T47D (cell line): ENCODE measurements around the gene ZBTB16.

Experiments used
- DNase-seq, 2 experiments: peaks; one replicate each; pipeline versions ENCODE4 v3.0.0 to v3.0.0-alpha.2; 2011 to 2012; ENCODE audit warnings: low read depth in 1 of 2, low spot score in 1 of 2
- JUND ChIP-seq: IDR thresholded peaks from 2 replicates; pipeline ENCODE4 v1.6.1; 2012; ENCODE audit warnings: low read depth
- in situ Hi-C: cut with HindIII; loops from 2 replicates; pipeline ENCODE4 v1.10.0; 2016; ENCODE audit warnings: low sequenced_read_pairs, low pct_unique_long_range_greater_than_20kb

Gene ZBTB16

DNA sequence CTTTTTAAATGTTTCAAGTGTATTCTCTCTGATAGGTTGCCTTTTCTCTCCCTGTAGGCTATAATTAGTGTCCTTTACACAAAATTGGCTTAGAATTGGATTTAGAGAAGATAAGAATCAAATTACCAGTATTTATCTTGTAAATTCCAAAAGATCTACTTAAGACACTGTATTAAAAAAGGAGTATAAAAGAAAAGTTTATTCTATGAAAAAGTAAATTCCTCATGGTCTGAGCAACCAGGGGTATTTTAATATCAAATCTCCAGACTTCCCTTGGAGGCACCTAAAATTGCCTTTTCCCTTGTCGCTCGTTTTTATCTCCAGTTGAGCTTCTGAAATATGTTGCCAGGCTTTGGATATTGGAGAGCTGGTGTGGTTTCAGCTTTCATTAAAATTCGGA, 36.4 kb downstream of the ZBTB16 start:
- no peak for DNase-seq
- no peak for TF ChIP-seq JUND
- in situ Hi-C loops, result no loop called here

DNA sequence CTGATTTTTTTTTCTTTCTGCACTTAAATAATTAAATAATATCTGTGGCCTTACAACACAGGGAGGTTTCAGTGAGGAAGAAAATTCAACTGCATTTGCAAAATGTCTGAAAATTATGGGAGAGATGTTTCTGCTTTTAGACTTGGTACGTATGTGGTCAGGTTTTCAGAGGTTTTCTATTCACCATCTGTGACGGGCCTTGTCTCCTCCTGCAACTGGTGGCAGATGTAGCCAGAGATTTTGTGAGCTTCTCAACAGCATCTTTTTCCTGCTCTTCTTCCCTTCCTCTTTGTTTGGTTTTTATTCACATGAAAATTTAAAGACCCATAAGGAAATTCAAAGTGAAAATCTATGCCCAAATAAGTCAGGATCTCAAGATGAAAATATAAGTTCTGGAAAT, 38.3 kb downstream of the ZBTB16 start:
- no peak for DNase-seq
- in situ Hi-C loops, result no loop called here
- no peak for TF ChIP-seq JUND

GRCh38 chr11:114098927-114099326, 39.4 kb downstream of the ZBTB16 start:
- in situ Hi-C loops, result no loop called here
- TF ChIP-seq JUND, result no peak
- DNase-seq, result no peak

GRCh38 chr11:114099392-114100178, 40.1 kb downstream of the ZBTB16 start:
- TF ChIP-seq JUND, result no peak
- in situ Hi-C loops, result no loop called here
- no peak for DNase-seq

DNA sequence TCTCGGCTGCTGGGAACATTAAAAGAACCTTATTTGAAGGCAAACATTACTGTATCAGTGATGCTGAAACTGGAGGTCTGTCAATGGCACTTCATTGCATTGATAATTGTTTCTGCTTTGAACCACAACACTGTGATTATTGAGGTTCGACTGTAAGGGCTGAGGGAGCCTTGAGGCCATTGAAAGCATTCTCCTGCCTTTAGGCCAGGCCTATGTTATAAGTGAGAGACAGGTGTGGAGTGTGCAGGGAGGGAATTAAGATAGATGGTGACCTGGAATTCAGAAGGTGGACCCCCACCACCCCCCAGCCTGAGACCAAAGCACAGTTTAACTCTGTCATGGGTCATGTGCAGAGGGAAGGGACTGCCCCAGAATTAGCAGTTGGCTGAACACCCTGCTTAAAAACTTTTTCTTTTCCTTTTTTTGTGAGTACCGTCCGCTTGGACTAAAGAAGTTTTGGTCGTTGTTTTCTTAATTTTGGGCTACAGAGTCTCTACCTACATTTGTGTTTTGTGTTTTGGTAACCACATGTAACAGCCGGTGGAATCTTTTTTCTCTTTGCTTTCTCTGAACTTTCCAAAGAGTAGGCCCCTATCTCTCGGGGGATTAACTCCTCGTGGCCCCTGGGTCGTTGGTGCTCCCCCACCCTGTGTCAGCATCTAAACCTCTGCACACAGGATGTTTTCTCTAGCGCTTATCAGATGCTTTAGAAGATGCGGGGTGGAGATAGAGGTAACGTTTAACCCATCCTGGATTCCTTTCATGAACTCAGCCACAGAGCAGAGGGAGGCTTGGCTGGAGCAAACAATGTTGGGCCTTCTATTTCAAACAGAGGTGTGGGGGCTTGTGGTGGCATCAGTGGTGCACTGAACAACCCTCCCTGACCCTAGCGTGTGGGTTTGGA, 43.7 kb downstream of the ZBTB16 start:
- no peak for TF ChIP-seq JUND
- no peak for DNase-seq
- in situ Hi-C loops, result no loop called here

DNA sequence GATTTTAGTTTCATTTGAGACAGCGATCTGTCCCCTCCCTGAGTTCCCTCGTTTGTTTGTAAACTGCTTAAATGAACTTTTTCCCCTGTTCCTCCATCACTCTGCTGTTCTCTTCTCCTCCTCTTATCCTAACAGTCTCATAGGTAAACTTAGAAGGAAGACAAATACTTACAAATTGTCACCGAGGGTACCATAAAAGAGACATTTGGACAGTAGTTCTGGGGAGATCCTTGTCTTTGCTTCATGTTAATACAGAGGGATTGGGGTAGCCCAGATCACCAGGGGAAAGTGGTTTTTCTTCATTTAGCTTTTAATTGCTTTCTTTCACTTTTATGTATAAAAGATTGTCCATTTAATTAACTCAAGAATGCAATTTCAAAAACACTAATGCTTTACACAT, 46.1 kb downstream of the ZBTB16 start:
- TF ChIP-seq JUND, result no peak
- in situ Hi-C loops, result no loop called here
- DNase-seq, result no peak

DNA sequence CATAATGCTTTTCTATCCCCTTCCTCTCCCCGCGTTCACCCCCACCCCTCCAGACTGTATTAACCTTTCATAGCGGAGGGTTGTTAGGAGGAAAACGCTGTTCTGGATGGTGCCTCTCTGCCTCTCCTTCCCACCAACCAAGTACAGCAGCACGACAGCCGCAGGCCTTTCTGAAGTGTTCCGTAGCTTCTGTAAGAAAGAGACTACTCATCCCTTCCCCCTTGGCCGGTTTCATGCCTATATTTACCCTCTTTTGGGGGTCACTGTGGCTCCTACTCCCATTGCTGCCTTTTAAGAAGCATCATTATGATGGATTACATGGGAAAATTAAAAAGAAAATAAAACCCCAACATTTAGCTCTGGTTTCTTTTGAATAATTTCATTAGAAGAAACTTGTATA, 46.5 kb downstream of the ZBTB16 start:
- in situ Hi-C loops, result no loop called here
- no peak for TF ChIP-seq JUND
- no peak for DNase-seq

DNA sequence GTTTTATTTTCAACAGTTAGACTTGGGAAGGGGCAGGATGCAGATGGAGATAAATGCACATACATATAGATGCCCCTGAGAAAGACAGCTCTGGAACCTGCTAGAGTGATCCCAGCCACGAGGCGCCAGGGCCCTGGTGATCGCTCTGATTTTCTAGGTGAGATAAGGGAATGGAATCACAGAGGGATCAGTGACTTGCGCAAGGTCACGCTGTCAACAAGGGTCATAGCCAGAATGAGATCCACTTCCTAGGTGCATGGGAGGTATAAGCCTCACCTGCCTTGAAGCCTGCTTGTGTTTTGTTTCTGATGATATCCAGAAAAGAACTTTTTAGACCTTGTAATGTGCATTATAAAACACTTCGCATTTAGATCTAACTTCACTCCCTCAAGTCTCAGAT, 47.5 kb downstream of the ZBTB16 start:
- in situ Hi-C loops, result no loop called here
- DNase-seq, result no peak
- no peak for TF ChIP-seq JUND

GRCh38 chr11:114108501-114109205, 49.1 kb downstream of the ZBTB16 start:
- TF ChIP-seq JUND, result no peak
- DNase-seq, result no peak
- in situ Hi-C loops, result no loop called here

GRCh38 chr11:114109206-114110090, 49.9 kb downstream of the ZBTB16 start:
- TF ChIP-seq JUND, result no peak
- in situ Hi-C loops, result no loop called here
- DNase-seq, result no peak

DNA sequence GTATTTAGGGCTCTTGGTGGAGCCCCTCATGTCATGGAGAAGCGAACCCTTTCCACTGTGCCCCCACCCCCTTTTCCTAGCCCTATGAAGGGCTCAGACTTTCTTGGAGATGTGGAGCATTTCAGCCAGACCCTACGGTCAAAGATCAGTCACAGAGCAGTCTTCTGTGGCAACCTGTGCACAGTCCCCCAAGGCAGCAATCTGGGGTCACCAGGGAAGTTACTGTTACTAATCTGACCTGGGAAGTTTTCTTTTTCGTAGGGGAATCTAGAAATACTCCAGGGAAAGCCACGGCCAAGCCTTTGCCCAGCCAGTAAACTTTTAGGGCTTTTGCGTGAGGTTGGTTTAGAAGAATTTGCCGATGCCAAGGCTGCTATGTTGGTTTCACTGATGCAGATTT, 50.6 kb downstream of the ZBTB16 start:
- in situ Hi-C loops, result no loop called here
- DNase-seq, result no peak
- no peak for TF ChIP-seq JUND
